DND-41 (cell line): ENCODE results near the gene ANKRD13D.
A peak's percentile ranks its signal among the peaks of the same experiment; 100 is the strongest.

ENCODE experiments used
- ATAC-seq: fragments of 200-7000 bp; cut with Tn5 transposase; 3 replicates; pipeline ENCODE4 v1.9.1; 2021; ENCODE audit warnings: low read depth; ENCODE audit not compliant: insufficient read depth
- DNase-seq: peaks from one replicate; pipeline ENCODE4 v3.0.0-alpha.2; 2020
- H2AFZ ChIP-seq: 2 replicates; pipeline ENCODE4 v1.6.0; 2012; ENCODE audit warnings: low read depth, low read length
- H3K27ac ChIP-seq: 2 replicates; pipeline ENCODE4 v1.5.1; 2012; ENCODE audit warnings: low read length, inconsistent platforms
- H3K27me3 ChIP-seq: fragments of 200-600 bp; sonication (generic); 2 replicates; pipeline ENCODE4 v1.6.0; 2012; ENCODE audit warnings: low read length, mild to moderate bottlenecking, inconsistent platforms; ENCODE audit not compliant: insufficient read depth, poor library complexity
- H3K36me3 ChIP-seq: 2 replicates; pipeline ENCODE4 v1.5.1; 2012; ENCODE audit warnings: low read length, inconsistent platforms; ENCODE audit not compliant: insufficient read depth
- H3K4me1 ChIP-seq: 2 replicates; pipeline ENCODE4 v1.5.1; 2012; ENCODE audit warnings: mild to moderate bottlenecking, low read length; ENCODE audit not compliant: insufficient read depth
- H3K4me2 ChIP-seq: 2 replicates; pipeline ENCODE4 v1.6.0; 2012; ENCODE audit warnings: mild to moderate bottlenecking, moderate library complexity, low read length, inconsistent platforms; ENCODE audit not compliant: insufficient read depth
- H3K4me3 ChIP-seq, 2 experiments: fragments of 200-600 bp in 1 of 2; shearing (Covaris generic) in 1 of 2; 2 replicates each; pipeline ENCODE4 v1.5.1; 2012 to 2016; ENCODE audit warnings: inconsistent platforms in 2 of 2, low read length in 2 of 2, mild to moderate bottlenecking in 2 of 2, low read depth in 1 of 2, moderate library complexity in 1 of 2
- H3K79me2 ChIP-seq: 2 replicates; pipeline ENCODE4 v1.6.0; 2012; ENCODE audit warnings: low read length, inconsistent platforms; ENCODE audit not compliant: insufficient read depth
- H3K9ac ChIP-seq: 2 replicates; pipeline ENCODE4 v1.6.0; 2012; ENCODE audit warnings: low read depth, mild to moderate bottlenecking, inconsistent platforms, low read length, moderate library complexity
- H3K9me3 ChIP-seq: 2 replicates; pipeline ENCODE4 v1.5.1; 2012; ENCODE audit warnings: low read length, moderate library complexity, mild to moderate bottlenecking, inconsistent platforms; ENCODE audit not compliant: insufficient read depth, severe bottlenecking
- H4K20me1 ChIP-seq: 2 replicates; pipeline ENCODE4 v1.6.0; 2012; ENCODE audit warnings: low read length; ENCODE audit not compliant: insufficient read depth
- CTCF ChIP-seq: IDR thresholded peaks from 2 replicates; pipeline ENCODE4 v1.5.1; 2012; ENCODE audit warnings: borderline replicate concordance, low read length, moderate library complexity, mild to moderate bottlenecking; ENCODE audit not compliant: poor library complexity, severe bottlenecking; ENCODE audit errors: extremely low read depth
- EZH2 ChIP-seq: IDR thresholded peaks from 3 replicates; pipeline ENCODE4 v1.6.1; 2012; ENCODE audit warnings: borderline replicate concordance, low read depth, mild to moderate bottlenecking, moderate library complexity, low read length, inconsistent platforms; ENCODE audit not compliant: severe bottlenecking

The ANKRD13D gene

GRCh38 chr11:67284811-67285540, 4.1 kb upstream of the ANKRD13D start:
- Histone ChIP-seq H3K4me2 (no peak overlapping the region), H3K4me1 (peaks cover 53% of the 10 kb centered on the region), H4K20me1 (0 out of 2 replicates have a peak, but pooled peaks cover 3% of the 10 kb centered on the region), H3K27ac (no peak overlapping the region), H3K36me3 (peaks cover 82% of the 10 kb centered on the region), H3K4me3 (no peak overlapping the region), H3K9me3 (no peaks in the 10 kb centered on the region), H3K79me2 (peaks cover 53% of the 10 kb centered on the region), H2AFZ (no peak overlapping the region), H3K27me3 (no peaks in the 10 kb centered on the region), H3K9ac (no peak overlapping the region)
- ATAC-seq, result no peak
- no peak for DNase-seq
- TF ChIP-seq EZH2, result no peak
- no peak for TF ChIP-seq CTCF

GRCh38 chr11:67285541-67286498, 3.3 kb upstream of the ANKRD13D start:
- no peak for DNase-seq
- H3K4me3 ChIP-seq, result no peak overlapping the region
- H3K27me3 ChIP-seq, result no peaks in the 10 kb centered on the region
- H3K9me3 ChIP-seq, result no peaks in the 10 kb centered on the region
- no peak overlapping the region for H2AFZ ChIP-seq
- 0 out of 2 replicates have a peak, but pooled peaks cover 8% of the 10 kb centered on the region for H4K20me1 ChIP-seq
- H3K36me3 ChIP-seq, result peaks cover 82% of the 10 kb centered on the region
- TF ChIP-seq CTCF, result no peak
- peaks cover 53% of the 10 kb centered on the region for H3K79me2 ChIP-seq
- peak overlapping the region; percentile 100 for H3K27ac ChIP-seq
- ATAC-seq, result no peak
- H3K9ac ChIP-seq, result peak overlapping the region; percentile 99; the same call in 1 of the 2 replicates
- H3K4me1 ChIP-seq, result peaks cover 62% of the 10 kb centered on the region
- H3K4me2 ChIP-seq, result peak overlapping the region; percentile 75; the same call in 1 of the 2 replicates

GRCh38 chr11:67286621-67287333, 2.3 kb upstream of the ANKRD13D start:
- Histone ChIP-seq H3K9me3 (no peaks in the 10 kb centered on the region), H3K4me3 (peak overlapping the region in 1 of 2 experiments; percentile 78; a peak in 1 of 4 replicates), H3K27me3 (no peaks in the 10 kb centered on the region), H3K36me3 (peaks cover 82% of the 10 kb centered on the region), H2AFZ (no peak overlapping the region), H3K4me1 (peaks cover 71% of the 10 kb centered on the region), H3K27ac (peak overlapping the region; percentile 100), H3K79me2 (peaks cover 54% of the 10 kb centered on the region), H3K4me2 (peak overlapping the region; percentile 75), H3K9ac (peak overlapping the region; percentile 99), H4K20me1 (0 out of 2 replicates have a peak, but pooled peaks cover 8% of the 10 kb centered on the region)
- DNase-seq (no peak), ATAC-seq (no peak)
- TF ChIP-seq EZH2 (no peak), CTCF (peak; percentile 18)
